K562 (cell line): ENCODE measurements around the gene CLSTN1. TPM values are rescaled to one million over a fixed set of nuclear protein-coding genes. Genes with fewer than 3 reads are reported as not detected.

ENCODE experiments used
- GTF2F1 ChIP-seq: IDR thresholded peaks from 2 replicates; pipeline ENCODE4 v1.6.1; 2011; ENCODE audit warnings: low read depth, low read length, improper control_type of control experiment
- HDAC6 ChIP-seq: IDR thresholded peaks from 2 replicates; pipeline ENCODE4 v1.6.1; 2012; ENCODE audit warnings: low read depth, mild to moderate bottlenecking, control low read depth, inconsistent platforms, low read length, moderate library complexity
- HNRNPH1 ChIP-seq: fragments of 200-400 bp; formaldehyde crosslinking; optimal IDR thresholded peaks from 2 replicates; pipeline ENCODE3; 2017; ENCODE audit warnings: low read depth, mild to moderate bottlenecking, low read length, moderate library complexity
- HOXB6 ChIP-seq: fragments of 250-450 bp; sonication (Bioruptor Pico); IDR thresholded peaks from 2 replicates; pipeline ENCODE4 v1.5.1; 2022; ENCODE audit warnings: mild to moderate bottlenecking, borderline replicate concordance
- MBD2 ChIP-seq: sonication (generic); IDR thresholded peaks from 2 replicates; pipeline ENCODE4 v1.6.1; 2016; ENCODE audit warnings: low read depth, borderline replicate concordance
- MTA1 ChIP-seq: fragments of 450-650 bp; IDR thresholded peaks from 2 replicates; pipeline ENCODE4 v1.6.1; 2017; ENCODE audit warnings: borderline replicate concordance
- NFIC ChIP-seq: fragments of 450-650 bp; IDR thresholded peaks from 2 replicates; pipeline ENCODE4 v1.6.1; 2017; ENCODE audit warnings: mild to moderate bottlenecking, inconsistent platforms
- NR1H2 ChIP-seq: sonication (generic); formaldehyde crosslinking; IDR thresholded peaks from 2 replicates; pipeline ENCODE4 v1.4.0; 2020; ENCODE audit warnings: mild to moderate bottlenecking, missing genetic modification reagents
- NR2C2 ChIP-seq, 2 experiments: fragments of 200-800 bp in 1 of 2; sonication (Bioruptor generic) in 1 of 2; sonication (generic) in 1 of 2; formaldehyde crosslinking in 1 of 2; IDR thresholded peaks; 2 replicates each; pipeline versions ENCODE4 v1.6.1 to v1.8.0; 2016 to 2022; ENCODE audit warnings: mild to moderate bottlenecking in 1 of 2, missing compliant biosample characterization in 1 of 2, missing genetic modification characterization in 1 of 2, missing genetic modification reagents in 1 of 2
- PHF21A ChIP-seq: fragments of 450-650 bp; IDR thresholded peaks from 2 replicates; pipeline ENCODE4 v1.6.1; 2017; ENCODE audit warnings: low read depth, borderline replicate concordance
- PHF8 ChIP-seq: fragments of 200-600 bp; sonication (generic); IDR thresholded peaks from 2 replicates; pipeline ENCODE4 v1.6.1; 2012; ENCODE audit warnings: mixed run types, mild to moderate bottlenecking, inconsistent platforms, low read length, moderate library complexity, borderline replicate concordance
- SAFB2 ChIP-seq: fragments of 200-400 bp; formaldehyde crosslinking; IDR thresholded peaks from 2 replicates; pipeline ENCODE4 v1.6.1; 2018; ENCODE audit warnings: borderline replicate concordance, low read length, low read depth, moderate library complexity; ENCODE audit not compliant: severe bottlenecking
- SFPQ ChIP-seq: fragments of 200-400 bp; formaldehyde crosslinking; IDR thresholded peaks from 2 replicates; pipeline ENCODE4 v1.6.1; 2017; ENCODE audit warnings: mild to moderate bottlenecking, low read depth, low read length, moderate library complexity
- SLC30A9 ChIP-seq: fragments of 250-450 bp; sonication (Bioruptor Pico); IDR thresholded peaks from 2 replicates; pipeline ENCODE4 v1.8.0; 2022; ENCODE audit warnings: mild to moderate bottlenecking, moderate library complexity
- SRSF7 ChIP-seq: fragments of 200-400 bp; formaldehyde crosslinking; optimal IDR thresholded peaks from 2 replicates; pipeline ENCODE3; 2017; ENCODE audit warnings: mild to moderate bottlenecking, low read depth, low read length
- ZNF175 ChIP-seq: fragments of 200-800 bp; sonication (Bioruptor generic); IDR thresholded peaks from 2 replicates; pipeline ENCODE4 v1.6.1; 2016; ENCODE audit warnings: low read depth, mild to moderate bottlenecking, missing genetic modification characterization, missing compliant biosample characterization
- ZNF217 ChIP-seq: sonication (generic); formaldehyde crosslinking; IDR thresholded peaks from 2 replicates; pipeline ENCODE4 v1.8.0; 2022; ENCODE audit warnings: mild to moderate bottlenecking, missing genetic modification reagents
- ZNF24 ChIP-seq: fragments of 450-650 bp; IDR thresholded peaks from 2 replicates; pipeline ENCODE4 v1.6.1; 2016
- ZNF347 ChIP-seq: fragments of 450-650 bp; formaldehyde crosslinking; IDR thresholded peaks from 2 replicates; pipeline ENCODE4 v1.4.0; 2020; ENCODE audit warnings: low read depth, mild to moderate bottlenecking, moderate library complexity
- ZNF408 ChIP-seq: fragments of 250-450 bp; sonication (Bioruptor Pico); IDR thresholded peaks from 2 replicates; pipeline ENCODE4 v1.4.0; 2020; ENCODE audit warnings: low read depth, mild to moderate bottlenecking, moderate library complexity
- ZNF436 ChIP-seq: fragments of 250-450, 450-650 bp; sonication (Bioruptor Pico); formaldehyde crosslinking; IDR thresholded peaks from 2 replicates; pipeline ENCODE4 v1.7.0; 2020; ENCODE audit warnings: mild to moderate bottlenecking
- ZNF699 ChIP-seq: fragments of 250-450 bp; sonication (Bioruptor Pico); IDR thresholded peaks from 2 replicates; pipeline ENCODE4 v1.8.0; 2021; ENCODE audit warnings: mild to moderate bottlenecking, moderate library complexity; ENCODE audit not compliant: insufficient replicate concordance
- ZNF780A ChIP-seq: fragments of 250-450 bp; sonication (Bioruptor Pico); IDR thresholded peaks from 2 replicates; pipeline ENCODE4 v1.5.0; 2021; ENCODE audit warnings: mild to moderate bottlenecking
- polyA plus RNA-seq, 8 experiments: library from polyadenylated mRNA; depleted of rRNA in 4 of 8; stranded (reverse) in 5 of 8; unstranded in 3 of 8; fragments of >200 nt; fragmentation: Nextera tagmentation in 2 of 8; fragmentation: Illumina TruSeq in 1 of 8; extraction: Ambion mirVana in 2 of 8; extraction: Trizol in 1 of 8; gene quantifications; 2 replicates each; pipeline versions ENCODE4 v1.2.1 to v1.2.3, GENCODE V29; 2011 to 2014; ENCODE audit warnings: inconsistent platforms in 1 of 8, missing spikeins in 1 of 8
- total RNA-seq, 7 experiments: library from RNA; depleted of rRNA in 6 of 7; stranded (reverse); fragments of >200 nt in 6 of 7; fragmentation: Illumina TruSeq in 2 of 7; extraction: Trizol in 2 of 7; gene quantifications; 2 replicates each; pipeline versions ENCODE4 v1.2.1 to v1.2.3, GENCODE V29; 2011 to 2021; ENCODE audit warnings: low replicate concordance in 1 of 7
- TF ChIP-seq, protein P1 (sequence below), 2 experiments: IDR thresholded peaks in 1 of 2; conservative IDR thresholded peaks in 1 of 2; 2 replicates each; pipeline ENCODE4 v1.6.1; 2016; ENCODE audit warnings: low read depth in 2 of 2, mild to moderate bottlenecking in 1 of 2, missing compliant biosample characterization in 1 of 2, missing genetic modification characterization in 1 of 2, moderate library complexity in 1 of 2

Gene CLSTN1
- total and polyA plus RNA-seq, 9 of the 15 experiments (the other 6 are each of a cell fraction or from before 2014, with no cell fraction given) = 1.1 to 32.5 (median 13.3) TPM

GRCh38 chr1:9717193-9718005, 106.4 kb downstream of the CLSTN1 start (continued):
- TF ChIP-seq, protein P1, sequence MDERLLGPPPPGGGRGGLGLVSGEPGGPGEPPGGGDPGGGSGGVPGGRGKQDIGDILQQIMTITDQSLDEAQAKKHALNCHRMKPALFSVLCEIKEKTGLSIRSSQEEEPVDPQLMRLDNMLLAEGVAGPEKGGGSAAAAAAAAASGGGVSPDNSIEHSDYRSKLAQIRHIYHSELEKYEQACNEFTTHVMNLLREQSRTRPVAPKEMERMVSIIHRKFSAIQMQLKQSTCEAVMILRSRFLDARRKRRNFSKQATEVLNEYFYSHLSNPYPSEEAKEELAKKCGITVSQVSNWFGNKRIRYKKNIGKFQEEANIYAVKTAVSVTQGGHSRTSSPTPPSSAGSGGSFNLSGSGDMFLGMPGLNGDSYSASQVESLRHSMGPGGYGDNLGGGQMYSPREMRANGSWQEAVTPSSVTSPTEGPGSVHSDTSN (CRISPR knock-in tag; IDR thresholded peaks at IDR 0.05; ENCODE audit: low read depth) = no peak
- TF ChIP-seq, protein P1 (tag; conservative IDR thresholded peaks at IDR 0.05; ENCODE audit: low read depth) = no peak; the same call in 1 of the 2 replicates
- TF ChIP-seq ZNF699 (CRISPR knock-in tag) = no peak
- peak; percentile 88 for TF ChIP-seq ZNF175 (CRISPR knock-in tag)
- TF ChIP-seq ZNF408 (CRISPR knock-in tag) = no peak
- peak; percentile 37; the same call in 1 of the 2 replicates for TF ChIP-seq NFIC
- TF ChIP-seq HDAC6 = no peak
- no peak for TF ChIP-seq NR1H2 (CRISPR knock-in tag)
- TF ChIP-seq HNRNPH1 = no peak
- TF ChIP-seq ZNF780A (CRISPR knock-in tag) = no peak
- TF ChIP-seq MBD2 = no peak; the same call in 1 of the 2 replicates
- TF ChIP-seq GTF2F1 = no peak
- TF ChIP-seq ZNF436 = no peak
- TF ChIP-seq SAFB2 = no peak
- no peak for TF ChIP-seq SFPQ
- peak; percentile 85 for TF ChIP-seq PHF8
- no peak; the same call in none of the 2 replicates for TF ChIP-seq NR2C2 (CRISPR knock-in tag; IDR thresholded peaks at IDR 0.05)
- peak; percentile 90 for TF ChIP-seq NR2C2 (tag; IDR thresholded peaks at IDR 0.05)
- TF ChIP-seq ZNF347 (CRISPR knock-in tag) = no peak; the same call in 1 of the 2 replicates
- peak; percentile 64; the same call in 1 of the 2 replicates for TF ChIP-seq MTA1
- TF ChIP-seq SRSF7 = no peak
- TF ChIP-seq ZNF217 (CRISPR knock-in tag) = no peak
- no peak for TF ChIP-seq HOXB6 (CRISPR knock-in tag)
- TF ChIP-seq SLC30A9 (CRISPR knock-in tag) = no peak
- TF ChIP-seq PHF21A = peak; percentile 73
- TF ChIP-seq ZNF24 = no peak
